Thymus (tissue), 11 donors: ENCODE measurements around the gene HS3ST3B1. TPM values are rescaled to one million over a fixed set of nuclear protein-coding genes. Genes with fewer than 3 reads are reported as not detected.

Experiments used
- DNase-seq, 9 donors: peaks; one replicate each; pipeline ENCODE4 v3.0.0-alpha.2; 2013; ENCODE audit warnings: low spot score in 9 of 9, low read depth in 6 of 9, missing footprints in 1 of 9
- H3K27ac ChIP-seq, 2 donors: one replicate each; pipeline ENCODE4 v1.5.1; 2013; ENCODE audit warnings: control low read depth in 1 of 2, low read depth in 1 of 2, low read length in 1 of 2, mild to moderate bottlenecking in 1 of 2, moderate library complexity in 1 of 2
- H3K27me3 ChIP-seq, 2 donors: one replicate each; pipeline ENCODE4 v1.5.1; 2013; ENCODE audit warnings: low read length in 1 of 2; ENCODE audit not compliant: control insufficient read depth in 2 of 2, insufficient read depth in 1 of 2
- H3K36me3 ChIP-seq, 2 donors: one replicate each; pipeline ENCODE4 v1.5.1; 2013; ENCODE audit warnings: low read length in 1 of 2, mild to moderate bottlenecking in 1 of 2, moderate library complexity in 1 of 2; ENCODE audit not compliant: control insufficient read depth in 2 of 2, insufficient read depth in 2 of 2
- H3K4me1 ChIP-seq, 2 donors: one replicate each; pipeline ENCODE4 v1.5.1; 2013; ENCODE audit warnings: low read length in 2 of 2; ENCODE audit not compliant: control insufficient read depth in 2 of 2, insufficient read depth in 2 of 2
- H3K4me3 ChIP-seq, 2 donors: one replicate each; pipeline ENCODE4 v1.5.1; 2013; ENCODE audit warnings: low read length in 2 of 2, control low read depth in 1 of 2, mild to moderate bottlenecking in 1 of 2
- H3K9me3 ChIP-seq, 2 donors: one replicate each; pipeline ENCODE4 v1.5.1; 2013; ENCODE audit warnings: low read length in 1 of 2, mild to moderate bottlenecking in 1 of 2; ENCODE audit not compliant: control insufficient read depth in 2 of 2, insufficient read depth in 1 of 2
- WGBS: extraction: QIAGEN DNeasy Blood & Tissue Kit; methylation state at CpG from one replicate; pipeline ENCODE4 v1.1.7; 2013; 5-methylcytosine and 5-hydroxymethylcytosine counted together
- polyA plus RNA-seq: library from polyadenylated mRNA; stranded (reverse); fragments of 200-250 nt; gene quantifications from one replicate; pipeline ENCODE4 v1.2.3, GENCODE V29; 2013
- total RNA-seq: library from RNA; stranded (reverse); fragments of 120-200 nt; gene quantifications from one replicate; pipeline ENCODE4 v1.2.4, GENCODE V29; 2013
- donor health status: healthy.

Gene HS3ST3B1
- total and polyA plus RNA-seq, 2 donors = 5.8 to 6.3 TPM

GRCh38 chr17:14289162-14289561 lies 11.7 kb upstream of the HS3ST3B1 start:
- no peaks in the 10 kb centered on the region for H3K9me3 ChIP-seq
- H3K36me3 ChIP-seq = no peaks in the 10 kb centered on the region
- no peaks in the 10 kb centered on the region for H3K27me3 ChIP-seq
- no peak overlapping the region for H3K27ac ChIP-seq
- no peak for DNase-seq
- 94% methylated on average over 2 of the region's 2 CpGs for WGBS
- no peak overlapping the region for H3K4me3 ChIP-seq
- H3K4me1 ChIP-seq = no peaks in the 10 kb centered on the region

GRCh38 chr17:14294876-14295275 lies 6.0 kb upstream of the HS3ST3B1 start:
- H3K9me3 ChIP-seq = peaks cover 1 to 3% of the 10 kb centered on the region in 2 donors
- H3K36me3 ChIP-seq = no peaks in the 10 kb centered on the region
- H3K27me3 ChIP-seq = peaks cover 42 to 55% of the 10 kb centered on the region in 2 donors
- WGBS = 43% methylated on average over 20 of the region's 20 CpGs
- no peak overlapping the region for H3K27ac ChIP-seq
- peaks cover 18 to 36% of the 10 kb centered on the region in 2 donors for H3K4me1 ChIP-seq
- no peak overlapping the region for H3K4me3 ChIP-seq
- DNase-seq = no peak

DNA sequence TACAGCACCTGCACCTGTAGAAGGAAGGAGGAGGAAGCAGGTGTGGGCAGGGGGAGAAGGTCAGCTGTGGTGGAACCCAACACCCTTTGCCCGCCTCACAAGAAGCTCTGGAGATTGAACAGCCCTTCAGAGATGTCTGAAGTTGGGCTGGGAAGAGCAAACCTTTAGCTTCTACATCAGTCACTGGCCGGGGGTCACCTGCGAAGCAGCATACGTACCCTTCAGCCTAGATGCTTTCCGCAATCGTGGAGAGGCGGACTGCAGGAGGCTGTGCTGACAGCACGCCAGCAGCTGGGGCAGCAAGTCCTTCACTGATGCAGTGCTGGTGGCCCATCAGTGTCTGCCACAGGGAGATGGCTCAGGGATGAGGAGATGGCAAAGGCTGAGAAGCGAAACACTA lies 5.2 kb upstream of the HS3ST3B1 start:
- Histone ChIP-seq H3K9me3 (peaks cover 1 to 3% of the 10 kb centered on the region in 2 donors), H3K36me3 (no peaks in the 10 kb centered on the region), H3K27me3 (peaks cover 46 to 63% of the 10 kb centered on the region in 2 donors), H3K4me3 (no peak overlapping the region), H3K27ac (no peak overlapping the region), H3K4me1 (peaks cover 24 to 44% of the 10 kb centered on the region in 2 donors)
- WGBS = 88% methylated on average over 9 of the region's 9 CpGs
- DNase-seq = no peak

- Histone ChIP-seq H3K27me3 (peaks cover 46 to 69% of the 10 kb centered on the region in 2 donors), H3K36me3 (no peaks in the 10 kb centered on the region), H3K27ac (no peak overlapping the region), H3K4me1 (peaks cover 24 to 44% of the 10 kb centered on the region in 2 donors), H3K4me3 (no peak overlapping the region), H3K9me3 (peaks cover 1 to 8% of the 10 kb centered on the region in 2 donors)
- no peak for DNase-seq
- 93% methylated on average over 12 of the region's 12 CpGs for WGBS
Measured at GRCh38 chr17:14296166-14296910, 4.5 kb upstream of the HS3ST3B1 start.

DNA sequence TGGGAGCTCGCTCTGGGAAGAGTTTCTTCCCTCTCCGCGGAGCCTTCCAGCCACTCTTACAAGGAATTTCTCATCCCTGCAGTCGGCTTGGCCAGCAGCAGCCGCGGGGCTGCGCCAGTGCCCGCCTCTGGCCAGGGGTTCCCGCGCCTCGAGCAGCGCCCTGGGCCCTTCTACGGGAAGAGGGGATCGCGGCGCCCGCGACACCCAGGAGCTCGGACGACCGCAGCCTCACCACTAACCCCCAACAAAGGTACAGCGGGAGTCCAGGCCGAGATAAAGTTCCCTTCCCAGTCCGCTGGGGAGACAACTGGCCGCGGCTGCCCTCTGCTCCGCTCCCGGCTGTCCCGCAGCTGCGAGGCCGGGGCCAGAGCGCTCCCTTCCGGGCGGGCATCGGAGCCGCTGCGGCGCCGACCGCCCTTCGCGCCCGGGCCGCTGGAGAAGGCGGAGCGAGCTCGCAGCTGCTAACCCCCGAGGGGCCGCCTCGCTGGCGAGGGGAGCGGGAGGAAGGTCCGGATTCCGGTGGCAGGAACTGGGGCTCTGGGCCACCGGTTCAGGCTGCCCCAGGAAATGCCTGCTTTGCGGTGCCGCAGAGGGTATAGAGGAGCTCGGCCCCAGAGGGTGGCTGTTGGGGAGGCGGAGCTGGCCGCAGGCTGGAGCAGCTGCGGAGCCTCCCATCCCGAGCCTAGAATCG lies 3.6 kb upstream of the HS3ST3B1 start:
- peak in 2 of 9 donors; percentile 31 to 63 for DNase-seq
- WGBS = 4% methylated on average over 63 of the region's 63 CpGs
- H3K4me3 ChIP-seq = peak overlapping the region in 1 of 2 donors; percentile 36
- H3K9me3 ChIP-seq = peaks cover 1 to 8% of the 10 kb centered on the region in 2 donors
- H3K4me1 ChIP-seq = peaks cover 24 to 49% of the 10 kb centered on the region in 2 donors
- H3K27me3 ChIP-seq = peaks cover 46 to 76% of the 10 kb centered on the region in 2 donors
- H3K27ac ChIP-seq = no peak overlapping the region
- no peaks in the 10 kb centered on the region for H3K36me3 ChIP-seq

DNA sequence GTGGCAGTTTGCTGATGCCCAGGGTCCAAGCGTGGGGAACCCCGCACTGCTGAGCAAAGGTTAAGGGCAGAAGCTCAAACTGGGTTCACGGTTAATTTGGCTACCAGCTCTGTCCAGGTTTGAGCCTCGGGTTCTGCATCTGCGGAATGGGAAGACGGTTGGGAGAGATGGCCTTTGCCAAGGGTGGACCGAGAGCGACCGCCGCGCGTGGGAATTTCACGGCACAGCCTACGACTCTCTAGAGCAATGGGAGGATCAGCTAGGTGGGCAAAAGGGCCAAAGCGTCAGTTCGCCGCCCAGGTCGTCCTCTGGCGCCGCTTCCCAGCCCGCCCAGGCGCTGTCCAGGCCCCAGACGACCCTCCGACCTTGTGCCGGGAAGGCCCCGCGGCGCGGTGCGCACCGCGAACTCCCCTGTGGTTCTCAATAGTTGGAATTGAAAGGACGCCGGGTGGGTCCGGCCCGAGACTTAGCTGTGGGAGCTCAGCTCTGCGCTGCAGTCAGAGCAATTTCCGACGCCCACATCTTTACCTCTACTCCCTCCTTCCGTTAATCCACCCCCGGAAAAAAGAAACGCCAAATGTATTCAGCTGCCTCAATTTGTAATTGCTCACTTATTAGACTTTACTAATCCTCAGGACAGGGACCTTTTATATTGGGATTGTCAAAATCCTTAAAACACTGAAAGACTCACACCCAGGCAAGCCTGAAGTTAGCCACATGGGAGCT lies 2.5 kb upstream of the HS3ST3B1 start:
- peaks cover 48 to 86% of the 10 kb centered on the region in 2 donors for H3K27me3 ChIP-seq
- no peak overlapping the region for H3K4me3 ChIP-seq

DNA sequence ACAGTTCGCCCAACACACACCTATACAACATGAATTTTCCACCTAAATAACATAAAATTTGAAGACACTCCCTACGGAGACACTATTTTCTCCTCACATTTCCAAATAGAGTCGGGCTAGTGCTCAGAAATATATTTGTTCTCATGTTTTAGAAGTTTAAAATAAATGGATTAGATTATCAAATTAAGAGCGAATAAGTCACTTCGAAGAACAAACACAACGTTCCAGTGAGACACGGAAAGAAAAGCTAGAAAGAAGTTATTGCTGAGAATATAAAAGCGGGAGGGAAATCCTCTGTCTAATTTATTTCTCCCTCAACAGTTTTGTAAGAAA lies 2.0 kb upstream of the HS3ST3B1 start:
- DNase-seq = no peak
- H3K4me3 ChIP-seq = peak overlapping the region in 1 of 2 donors; percentile 81
- no peaks in the 10 kb centered on the region for H3K36me3 ChIP-seq
- 51% methylated on average over 8 of the region's 8 CpGs for whole genome bisulfite sequencing
- H3K4me1 ChIP-seq = peaks cover 34 to 62% of the 10 kb centered on the region in 2 donors
- no peak overlapping the region for H3K27ac ChIP-seq
- peaks cover 50 to 91% of the 10 kb centered on the region in 2 donors for H3K27me3 ChIP-seq
- H3K9me3 ChIP-seq = peaks cover 1 to 8% of the 10 kb centered on the region in 2 donors

More for the DNA sequence above, 2.5 kb upstream of the HS3ST3B1 start:
- H3K9me3 ChIP-seq = peaks cover 1 to 8% of the 10 kb centered on the region in 2 donors
- no peak overlapping the region for H3K27ac ChIP-seq
- peak in 1 of 9 donors; percentile 48 for DNase-seq
- H3K36me3 ChIP-seq = no peaks in the 10 kb centered on the region
- 81% methylated on average over 42 of the region's 42 CpGs for WGBS
- H3K4me1 ChIP-seq = peaks cover 28 to 57% of the 10 kb centered on the region in 2 donors

- H3K27me3 ChIP-seq = peaks cover 54 to 95% of the 10 kb centered on the region in 2 donors
- peak in 1 of 9 donors; percentile 59 for DNase-seq
Measured at GRCh38 chr17:14299280-14300141, 1.4 kb upstream of the HS3ST3B1 start.

More at GRCh38 chr17:14299280-14300141, 1.4 kb upstream of the HS3ST3B1 start:
- H3K4me3 ChIP-seq = peak overlapping the region; percentile 32 to 81
- WGBS = 1% methylated on average over 52 of the region's 52 CpGs
- peaks cover 1 to 8% of the 10 kb centered on the region in 2 donors for H3K9me3 ChIP-seq
- H3K4me1 ChIP-seq = peaks cover 37 to 68% of the 10 kb centered on the region in 2 donors
- no peaks in the 10 kb centered on the region for H3K36me3 ChIP-seq
- no peak overlapping the region for H3K27ac ChIP-seq
